Endothelial cell of umbilical vein (primary cell): ENCODE data around the gene FRMD4A.

Experiments used
- EZH2 ChIP-seq: IDR thresholded peaks from 2 replicates; pipeline ENCODE4 v1.6.1; 2012; ENCODE audit warnings: borderline replicate concordance, low read depth, mild to moderate bottlenecking, moderate library complexity, low read length, inconsistent platforms; ENCODE audit not compliant: severe bottlenecking
- FOS ChIP-seq: IDR thresholded peaks from 2 replicates; pipeline ENCODE4 v1.6.1; 2011; ENCODE audit warnings: mild to moderate bottlenecking, low read length, moderate library complexity, borderline replicate concordance; ENCODE audit not compliant: insufficient read depth
- GATA2 ChIP-seq: IDR thresholded peaks from 2 replicates; pipeline ENCODE4 v1.7.0; 2011; ENCODE audit warnings: low read depth, mild to moderate bottlenecking, moderate library complexity, mixed read lengths, low read length; ENCODE audit not compliant: insufficient read length, insufficient read depth
- JUN ChIP-seq: IDR thresholded peaks from 2 replicates; pipeline ENCODE4 v1.6.1; 2011; ENCODE audit warnings: borderline replicate concordance, low read depth; ENCODE audit not compliant: insufficient read length, insufficient read depth
- MYC ChIP-seq: IDR thresholded peaks from one replicate; pipeline ENCODE4 v1.6.1; 2011; ENCODE audit warnings: mild to moderate bottlenecking, low read depth, low read length
- POLR2A ChIP-seq: IDR thresholded peaks from 2 replicates; pipeline ENCODE4 v1.6.1; 2012; ENCODE audit warnings: low read depth, mild to moderate bottlenecking, control low read depth, low read length
- POLR2AphosphoS5 ChIP-seq: IDR thresholded peaks from 2 replicates; pipeline ENCODE4 v1.6.1; 2012; ENCODE audit warnings: low read depth, mild to moderate bottlenecking, control low read depth, low read length, moderate library complexity; ENCODE audit not compliant: insufficient read depth
- TF ChIP-seq, protein P1 (sequence below), 2 donors: IDR thresholded peaks; 1 replicate in 1 of 2; 2 replicates in 1 of 2; pipeline ENCODE4 v1.5.1; 2011; ENCODE audit warnings: low read length in 2 of 2, mild to moderate bottlenecking in 2 of 2, moderate library complexity in 2 of 2, control low read depth in 1 of 2, inconsistent platforms in 1 of 2, low read depth in 1 of 2; ENCODE audit not compliant: insufficient read depth in 1 of 2; ENCODE audit errors: extremely low read depth in 1 of 2
- TF ChIP-seq, protein P2 (sequence below): IDR thresholded peaks from 2 replicates; pipeline ENCODE4 v1.6.1; 2011; ENCODE audit not compliant: insufficient read depth, insufficient read length

DNA sequence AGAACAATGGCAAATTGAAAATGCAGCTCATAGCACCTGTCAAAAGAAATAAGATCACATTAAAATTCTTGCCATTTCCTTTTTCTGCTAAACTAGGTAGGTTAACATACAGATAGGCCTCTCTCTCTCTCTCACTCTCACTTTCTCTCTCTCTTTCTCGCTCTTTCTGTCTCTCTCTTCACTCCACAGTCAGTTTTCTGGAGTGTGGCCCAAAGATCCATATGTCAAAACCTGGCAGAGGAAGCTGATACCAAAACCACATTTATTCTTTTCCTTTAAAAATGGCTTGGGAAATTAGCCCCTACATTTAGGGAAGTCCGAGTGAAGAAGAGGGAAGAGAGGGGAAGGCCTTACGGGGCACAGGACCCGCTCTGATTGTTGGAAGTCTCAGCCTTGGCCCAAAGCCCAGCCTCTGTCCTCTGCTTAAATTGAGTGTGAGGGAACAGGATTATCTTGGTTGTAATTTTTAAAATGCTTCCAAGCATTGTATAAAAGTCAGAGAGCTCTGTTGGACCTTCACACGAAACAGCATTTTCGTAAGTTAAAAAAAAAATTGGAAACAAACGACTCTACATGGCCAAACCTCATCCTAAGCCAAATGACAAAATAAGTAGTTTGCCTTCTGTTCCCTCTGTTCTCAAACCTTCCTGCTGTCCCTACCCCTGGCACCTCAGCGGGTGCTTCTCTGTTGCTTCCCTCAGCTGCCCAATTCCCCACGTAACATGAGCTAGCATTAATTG lies 83.2 kb downstream of the FRMD4A start:
- TF ChIP-seq, protein P1, sequence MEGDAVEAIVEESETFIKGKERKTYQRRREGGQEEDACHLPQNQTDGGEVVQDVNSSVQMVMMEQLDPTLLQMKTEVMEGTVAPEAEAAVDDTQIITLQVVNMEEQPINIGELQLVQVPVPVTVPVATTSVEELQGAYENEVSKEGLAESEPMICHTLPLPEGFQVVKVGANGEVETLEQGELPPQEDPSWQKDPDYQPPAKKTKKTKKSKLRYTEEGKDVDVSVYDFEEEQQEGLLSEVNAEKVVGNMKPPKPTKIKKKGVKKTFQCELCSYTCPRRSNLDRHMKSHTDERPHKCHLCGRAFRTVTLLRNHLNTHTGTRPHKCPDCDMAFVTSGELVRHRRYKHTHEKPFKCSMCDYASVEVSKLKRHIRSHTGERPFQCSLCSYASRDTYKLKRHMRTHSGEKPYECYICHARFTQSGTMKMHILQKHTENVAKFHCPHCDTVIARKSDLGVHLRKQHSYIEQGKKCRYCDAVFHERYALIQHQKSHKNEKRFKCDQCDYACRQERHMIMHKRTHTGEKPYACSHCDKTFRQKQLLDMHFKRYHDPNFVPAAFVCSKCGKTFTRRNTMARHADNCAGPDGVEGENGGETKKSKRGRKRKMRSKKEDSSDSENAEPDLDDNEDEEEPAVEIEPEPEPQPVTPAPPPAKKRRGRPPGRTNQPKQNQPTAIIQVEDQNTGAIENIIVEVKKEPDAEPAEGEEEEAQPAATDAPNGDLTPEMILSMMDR (IDR thresholded peaks at IDR 0.05; ENCODE audit: extremely low read depth in 1 of 2, insufficient read depth in 1 of 2, low read depth in 1 of 2, low read length in 2 of 2) = no peak
- TF ChIP-seq, protein P2, sequence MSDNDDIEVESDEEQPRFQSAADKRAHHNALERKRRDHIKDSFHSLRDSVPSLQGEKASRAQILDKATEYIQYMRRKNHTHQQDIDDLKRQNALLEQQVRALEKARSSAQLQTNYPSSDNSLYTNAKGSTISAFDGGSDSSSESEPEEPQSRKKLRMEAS = no peak
- TF ChIP-seq POLR2A (no peak), FOS (no peak), POLR2AphosphoS5 (no peak), JUN (no peak), EZH2 (no peak), MYC (no peak), GATA2 (no peak)
